ENCODE results near the gene DMRTA1. TPM values are rescaled to one million over a fixed set of nuclear protein-coding genes. Genes with fewer than 3 reads are reported as not detected.

The DMRTA1 gene
- total and polyA plus RNA-seq, 2 of the 13 experiments (the other 11 are each of a cell fraction or from before 2014, with no cell fraction given): 0.13 to 0.16 TPM

GRCh38 chr9:22457448-22457847 lies 10.8 kb downstream of the DMRTA1 start:
- no peak for TF ChIP-seq HOXA9 (CRISPR knock-in tag; IDR thresholded peaks at IDR 0.05; ENCODE audit: borderline replicate concordance)
- no peak for TF ChIP-seq ZNF713 (CRISPR knock-in tag; IDR thresholded peaks at IDR 0.05)
- TF ChIP-seq ZEB1 (IDR thresholded peaks at IDR 0.05; ENCODE audit: insufficient replicate concordance, low read depth): no peak
- TF ChIP-seq ZNF672 (CRISPR knock-in tag; IDR thresholded peaks at IDR 0.05): no peak
- no peak for TF ChIP-seq NCOR1 (IDR thresholded peaks at IDR 0.05; ENCODE audit: borderline replicate concordance, low read length)
- no peak for TF ChIP-seq MYC (CRISPR knock-in tag; IDR thresholded peaks at IDR 0.05; ENCODE audit: borderline replicate concordance)
- no peak for TF ChIP-seq FOXJ3 (CRISPR knock-in tag; IDR thresholded peaks at IDR 0.05; ENCODE audit: borderline replicate concordance)
- no peak for TF ChIP-seq DRAP1 (CRISPR knock-in tag; IDR thresholded peaks at IDR 0.05)
- no peak for TF ChIP-seq KDM6A (CRISPR knock-in tag; IDR thresholded peaks at IDR 0.05; ENCODE audit: low read depth)
- TF ChIP-seq CAMTA2 (CRISPR knock-in tag; IDR thresholded peaks at IDR 0.05; ENCODE audit: borderline replicate concordance): no peak
- no peak for TF ChIP-seq SMAD1 (CRISPR knock-in tag; IDR thresholded peaks at IDR 0.05; ENCODE audit: borderline replicate concordance, low read depth)
- no peak for TF ChIP-seq SNAPC5 (CRISPR knock-in tag; IDR thresholded peaks at IDR 0.05; ENCODE audit: borderline replicate concordance)
- TF ChIP-seq HOXA3 (CRISPR knock-in tag; IDR thresholded peaks at IDR 0.05): no peak
- TF ChIP-seq KDM1A (CRISPR knock-in tag; IDR thresholded peaks at IDR 0.05): no peak
- in situ Hi-C loops (cut with HindIII; ENCODE audit: extremely low pct_ligation_motif_present, low pct_unique_long_range_greater_than_20kb) (loop anchor here (5.0 kb wide), 1 partner anchor 215 kb away; no protein-coding TSS in a partner anchor), intact Hi-C loops (cut with micrococcal nuclease; ENCODE audit: unreplicated experiment) (no loop called here)
- Histone ChIP-seq H3K27ac (ENCODE audit: extremely low read length, insufficient read depth, low read length) (no peak overlapping the region), H3K9me3 (ENCODE audit: low read length) (no peaks in the 10 kb centered on the region), H3K79me2 (ENCODE audit: insufficient read depth, low read length) (no peaks in the 10 kb centered on the region), H3K4me1 (ENCODE audit: insufficient read depth, low read length) (no peaks in the 10 kb centered on the region), H3K9ac (ENCODE audit: insufficient read depth, low read depth, low read length) (no peak overlapping the region), H4K20me1 (ENCODE audit: insufficient read depth, low read length) (no peaks in the 10 kb centered on the region), H3K36me3 (replicated peaks in 1 of 2; ENCODE audit: control insufficient read depth in 1 of 2, insufficient read depth in 2 of 2, low read length in 2 of 2) (no peaks in the 10 kb centered on the region), H3K4me3 (replicated peaks in 1 of 3; ENCODE audit: insufficient read depth in 1 of 3, low read depth in 2 of 3, low read length in 3 of 3) (no peak overlapping the region), H3K4me2 (ENCODE audit: low read depth, low read length) (no peak overlapping the region), H3K27me3 (ENCODE audit: control insufficient read depth in 1 of 2, insufficient read depth in 2 of 2, low read length in 2 of 2) (peaks cover 0 to 1% of the 10 kb centered on the region in 2 experiments; a peak in 2 of 5 replicates), H2AFZ (ENCODE audit: low read length) (no peak overlapping the region)
- ChIA-PET POLR2A (no interaction called here), CTCF (ENCODE audit: low intra/inter-chr PET ratio, low total read pairs) (no interaction called here)
- ATAC-seq: no peak
- no peak for DNase-seq (ENCODE audit: low spot score)
- 50% methylated on average over 1 of the region's 1 CpG for WGBS (ENCODE audit: low lambda C conversion rate)
- BruUV-seq (replicated peaks): no TSS peak
- no peak for FAIRE-seq

Measured in HepG2 (cell line).